ENCODE data around the gene ADAMTS15.

ADAMTS15 gene

GRCh38 chr11:130462101-130462885, 13.8 kb downstream of the ADAMTS15 start:
- no peak for DNase-seq (ENCODE audit: low read depth)

- no peak for DNase-seq (ENCODE audit: low read depth)
Observed at GRCh38 chr11:130462931-130463330, 14.5 kb downstream of the ADAMTS15 start.

- DNase-seq (ENCODE audit: low read depth) = no peak
Observed at GRCh38 chr11:130464291-130464812, 15.9 kb downstream of the ADAMTS15 start.

GRCh38 chr11:130465263-130465662, 16.8 kb downstream of the ADAMTS15 start:
- DNase-seq (ENCODE audit: low read depth) = no peak

GRCh38 chr11:130467116-130467900, 18.9 kb downstream of the ADAMTS15 start:
- no peak for DNase-seq (ENCODE audit: low read depth)

- DNase-seq (ENCODE audit: low read depth) = no peak
Observed at GRCh38 chr11:130469181-130469580, 20.7 kb downstream of the ADAMTS15 start.

GRCh38 chr11:130470832-130471706, 22.6 kb downstream of the ADAMTS15 start:
- DNase-seq (ENCODE audit: low read depth) = no peak

- no peak for DNase-seq (ENCODE audit: low read depth)
Observed at GRCh38 chr11:130471731-130472433, 23.4 kb downstream of the ADAMTS15 start.

GRCh38 chr11:130472434-130472961, 24.1 kb downstream of the ADAMTS15 start:
- no peak for DNase-seq (ENCODE audit: low read depth)

- DNase-seq (ENCODE audit: low read depth) = no peak
Observed at GRCh38 chr11:130473056-130473794, 24.8 kb downstream of the ADAMTS15 start.

GRCh38 chr11:130473795-130474377, 25.4 kb downstream of the ADAMTS15 start:
- DNase-seq (ENCODE audit: low read depth) = no peak

- no peak for DNase-seq (ENCODE audit: low read depth)
Observed at GRCh38 chr11:130474637-130475400, 26.4 kb downstream of the ADAMTS15 start.

- no peak for DNase-seq (ENCODE audit: low read depth)
Observed at GRCh38 chr11:130475426-130476053, 27.1 kb downstream of the ADAMTS15 start.

- no peak for DNase-seq (ENCODE audit: low read depth)
Observed at GRCh38 chr11:130476200-130476921, 27.9 kb downstream of the ADAMTS15 start.

- no peak for DNase-seq (ENCODE audit: low read depth)
Observed at GRCh38 chr11:130476922-130477491, 28.6 kb downstream of the ADAMTS15 start.

- DNase-seq (ENCODE audit: low read depth) = no peak
Observed at GRCh38 chr11:130477586-130478203, 29.2 kb downstream of the ADAMTS15 start.

GRCh38 chr11:130478204-130478701, 29.8 kb downstream of the ADAMTS15 start:
- peak; percentile 37 for DNase-seq (ENCODE audit: low read depth)
